ENCODE data around the gene C1QB.

C1QB gene

GRCh38 chr1:22650089-22650693 lies 2.8 kb upstream of the C1QB start:
- H3K27ac ChIP-seq: no peak overlapping the region
- TF ChIP-seq CTCF (IDR thresholded peaks at IDR 0.05; ENCODE audit: low read depth, low read length, missing control alignments): no peak
- H3K36me3 ChIP-seq (replicated peaks): no peaks in the 10 kb centered on the region
- H3K27me3 ChIP-seq (replicated peaks): peaks cover 16% of the 10 kb centered on the region
- no peak overlapping the region for H3K4me3 ChIP-seq (ENCODE audit: low read depth, low read length)
- in situ Hi-C loops (cut with HindIII; ENCODE audit: low pct_ligation_motif_present, low sequenced_read_pairs): no loop called here
- no peak for DNase-seq

GRCh38 chr1:22651941-22652856 lies 837 bp upstream of the C1QB start:
- peaks cover 24% of the 10 kb centered on the region for H3K27me3 ChIP-seq (replicated peaks)
- DNase-seq: no peak

GRCh38 chr1:22654692-22655091 lies 1.7 kb downstream of the C1QB start:
- Histone ChIP-seq H3K36me3 (replicated peaks) (no peaks in the 10 kb centered on the region), H3K4me3 (ENCODE audit: low read depth, low read length) (no peak overlapping the region), H3K27ac (no peak overlapping the region), H3K27me3 (replicated peaks) (peaks cover 24% of the 10 kb centered on the region)
- no peak for DNase-seq
- TF ChIP-seq CTCF (IDR thresholded peaks at IDR 0.05; ENCODE audit: low read depth, low read length, missing control alignments): peak; percentile 47
- in situ Hi-C loops (cut with HindIII; ENCODE audit: low pct_ligation_motif_present, low sequenced_read_pairs): no loop called here

More at GRCh38 chr1:22651941-22652856, 837 bp upstream of the C1QB start:
- no peak overlapping the region for H3K4me3 ChIP-seq (ENCODE audit: low read depth, low read length)
- no peaks in the 10 kb centered on the region for H3K36me3 ChIP-seq (replicated peaks)
- TF ChIP-seq CTCF (IDR thresholded peaks at IDR 0.05; ENCODE audit: low read depth, low read length, missing control alignments): no peak
- H3K27ac ChIP-seq: no peak overlapping the region
- in situ Hi-C loops (cut with HindIII; ENCODE audit: low pct_ligation_motif_present, low sequenced_read_pairs): no loop called here

- Histone ChIP-seq H3K27me3 (replicated peaks) (peaks cover 18% of the 10 kb centered on the region), H3K4me3 (ENCODE audit: low read depth, low read length) (no peak overlapping the region), H3K27ac (no peak overlapping the region), H3K36me3 (replicated peaks) (no peaks in the 10 kb centered on the region)
- no peak for DNase-seq
- TF ChIP-seq CTCF (IDR thresholded peaks at IDR 0.05; ENCODE audit: low read depth, low read length, missing control alignments): peak; percentile 39
- in situ Hi-C loops (cut with HindIII; ENCODE audit: low pct_ligation_motif_present, low sequenced_read_pairs): no loop called here
Measured at GRCh38 chr1:22658385-22659163, 5.5 kb downstream of the C1QB start.

GRCh38 chr1:22660716-22661241 lies 7.7 kb downstream of the C1QB start:
- no peak overlapping the region for H3K4me3 ChIP-seq (ENCODE audit: low read depth, low read length)
- no peak overlapping the region for H3K27ac ChIP-seq
- no peak for DNase-seq
- TF ChIP-seq CTCF (IDR thresholded peaks at IDR 0.05; ENCODE audit: low read depth, low read length, missing control alignments): no peak
- H3K36me3 ChIP-seq (replicated peaks): no peaks in the 10 kb centered on the region
- H3K27me3 ChIP-seq (replicated peaks): peaks cover 3% of the 10 kb centered on the region
- in situ Hi-C loops (cut with HindIII; ENCODE audit: low pct_ligation_motif_present, low sequenced_read_pairs): no loop called here

All from brain microvascular endothelial cell (primary cell).